Left renal cortex interstitium (tissue), 4 donors: ENCODE measurements around the gene ANXA11. TPM values are rescaled to one million over a fixed set of nuclear protein-coding genes. Genes with fewer than 3 reads are reported as not detected.
"Not testable (repeated sequence)": the region's sequence is repeated elsewhere in the genome, so short reads cannot be mapped to it uniquely, and the experiment has no call there.

Experiments
- DNase-seq, 4 donors: peaks; one replicate each; pipeline ENCODE4 v3.0.0-alpha.2; 2013; ENCODE audit warnings: low read depth in 4 of 4, low spot score in 2 of 4, missing footprints in 1 of 4
- polyA plus RNA-seq, 4 donors: library from polyadenylated mRNA; unstranded; fragments of 120-200 nt; gene quantifications; one replicate each; pipeline ENCODE4 v1.2.1, GENCODE V29; 2013; ENCODE audit not compliant: insufficient read length in 4 of 4

Gene ANXA11
- polyA plus RNA-seq, 4 donors: 119 to 153 (median 135) TPM

GRCh38 chr10:80211786-80212185 is 6.4 kb upstream of the ANXA11 start:
- no peak for DNase-seq

- DNase-seq: no peak
Measured at GRCh38 chr10:80210259-80210658, 4.9 kb upstream of the ANXA11 start.

GRCh38 chr10:80207768-80208370 is 2.5 kb upstream of the ANXA11 start:
- no peak for DNase-seq

- DNase-seq: no peak
Measured at GRCh38 chr10:80206277-80206655, 929 bp upstream of the ANXA11 start.

GRCh38 chr10:80204677-80205476 is 460 bp downstream of the ANXA11 start:
- no peak for DNase-seq

GRCh38 chr10:80203835-80204676 is 1.3 kb downstream of the ANXA11 start:
- DNase-seq: no peak

- no peak for DNase-seq
Measured at GRCh38 chr10:80202934-80203834, 2.2 kb downstream of the ANXA11 start.

- not testable (repeated sequence) for DNase-seq
Measured at GRCh38 chr10:80202530-80202929, 2.8 kb downstream of the ANXA11 start.

- no peak for DNase-seq
Measured at GRCh38 chr10:80201608-80202141, 3.7 kb downstream of the ANXA11 start.

- DNase-seq: no peak
Measured at GRCh38 chr10:80200687-80201086, 4.7 kb downstream of the ANXA11 start.

GRCh38 chr10:80200259-80200658 is 5.1 kb downstream of the ANXA11 start:
- no peak for DNase-seq

GRCh38 chr10:80199828-80200227 is 5.5 kb downstream of the ANXA11 start:
- no peak for DNase-seq

GRCh38 chr10:80197972-80198916 is 7.1 kb downstream of the ANXA11 start:
- DNase-seq: no peak

GRCh38 chr10:80196950-80197315 is 8.4 kb downstream of the ANXA11 start:
- DNase-seq: no peak

GRCh38 chr10:80196270-80196949 is 8.9 kb downstream of the ANXA11 start:
- peak in 1 of 4 donors; percentile 75 for DNase-seq

GRCh38 chr10:80195046-80195574 is 10.2 kb downstream of the ANXA11 start:
- no peak for DNase-seq

- DNase-seq: no peak
Measured at GRCh38 chr10:80194373-80195045, 10.8 kb downstream of the ANXA11 start.

GRCh38 chr10:80192553-80192952 is 12.8 kb downstream of the ANXA11 start:
- DNase-seq: no peak
